ENCODE measurements around the gene ST8SIA3.

ST8SIA3 gene, protein sequence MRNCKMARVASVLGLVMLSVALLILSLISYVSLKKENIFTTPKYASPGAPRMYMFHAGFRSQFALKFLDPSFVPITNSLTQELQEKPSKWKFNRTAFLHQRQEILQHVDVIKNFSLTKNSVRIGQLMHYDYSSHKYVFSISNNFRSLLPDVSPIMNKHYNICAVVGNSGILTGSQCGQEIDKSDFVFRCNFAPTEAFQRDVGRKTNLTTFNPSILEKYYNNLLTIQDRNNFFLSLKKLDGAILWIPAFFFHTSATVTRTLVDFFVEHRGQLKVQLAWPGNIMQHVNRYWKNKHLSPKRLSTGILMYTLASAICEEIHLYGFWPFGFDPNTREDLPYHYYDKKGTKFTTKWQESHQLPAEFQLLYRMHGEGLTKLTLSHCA

DNA sequence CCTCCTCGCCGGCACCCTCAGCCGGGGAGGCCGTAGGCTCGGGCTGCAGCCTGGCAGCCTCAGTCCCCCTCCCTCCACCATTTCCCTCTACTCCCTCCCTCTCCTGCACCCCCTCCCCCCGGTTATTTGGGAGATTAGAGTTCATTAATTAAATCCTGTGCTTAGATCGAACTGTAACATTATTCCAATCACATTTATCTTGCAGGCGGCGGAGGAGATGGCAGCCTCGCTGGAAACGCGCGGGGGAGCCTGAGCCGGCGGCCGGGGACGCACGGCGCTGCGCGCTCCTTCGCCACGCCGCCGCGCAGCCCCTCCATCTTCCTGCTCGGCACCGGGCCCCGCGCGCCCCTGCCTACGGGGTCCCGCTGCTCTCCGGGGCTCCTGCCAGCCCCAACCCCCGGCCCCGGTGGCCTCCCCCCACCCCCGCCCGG, at the start of gene ST8SIA3:
Gene ST8SIA3, plus strand, starts transcription at position 287 of the 431 bp plus-strand sequence. CDS start 290 bp downstream, outside the sequence.
- peaks cover 2 to 43% of the 10 kb centered on the region in 2 donors for H3K27me3 ChIP-seq
- TF ChIP-seq, protein P1, sequence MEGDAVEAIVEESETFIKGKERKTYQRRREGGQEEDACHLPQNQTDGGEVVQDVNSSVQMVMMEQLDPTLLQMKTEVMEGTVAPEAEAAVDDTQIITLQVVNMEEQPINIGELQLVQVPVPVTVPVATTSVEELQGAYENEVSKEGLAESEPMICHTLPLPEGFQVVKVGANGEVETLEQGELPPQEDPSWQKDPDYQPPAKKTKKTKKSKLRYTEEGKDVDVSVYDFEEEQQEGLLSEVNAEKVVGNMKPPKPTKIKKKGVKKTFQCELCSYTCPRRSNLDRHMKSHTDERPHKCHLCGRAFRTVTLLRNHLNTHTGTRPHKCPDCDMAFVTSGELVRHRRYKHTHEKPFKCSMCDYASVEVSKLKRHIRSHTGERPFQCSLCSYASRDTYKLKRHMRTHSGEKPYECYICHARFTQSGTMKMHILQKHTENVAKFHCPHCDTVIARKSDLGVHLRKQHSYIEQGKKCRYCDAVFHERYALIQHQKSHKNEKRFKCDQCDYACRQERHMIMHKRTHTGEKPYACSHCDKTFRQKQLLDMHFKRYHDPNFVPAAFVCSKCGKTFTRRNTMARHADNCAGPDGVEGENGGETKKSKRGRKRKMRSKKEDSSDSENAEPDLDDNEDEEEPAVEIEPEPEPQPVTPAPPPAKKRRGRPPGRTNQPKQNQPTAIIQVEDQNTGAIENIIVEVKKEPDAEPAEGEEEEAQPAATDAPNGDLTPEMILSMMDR (IDR thresholded peaks at IDR 0.05): no peak
- H3K36me3 ChIP-seq: no peaks in the 10 kb centered on the region
- no peaks in the 10 kb centered on the region for H3K9me3 ChIP-seq
- no peak for DNase-seq
- no peak within 1 kb of the TSS for H3K4me3 ChIP-seq
- no peak within 1 kb of the TSS for H3K27ac ChIP-seq
- intact Hi-C loops (cut with DNase I; ENCODE audit: low total_unique reads): no loop called here
- H3K4me1 ChIP-seq: peaks cover 0 to 7% (median 0%) of the 10 kb centered on the region in 4 donors

DNA sequence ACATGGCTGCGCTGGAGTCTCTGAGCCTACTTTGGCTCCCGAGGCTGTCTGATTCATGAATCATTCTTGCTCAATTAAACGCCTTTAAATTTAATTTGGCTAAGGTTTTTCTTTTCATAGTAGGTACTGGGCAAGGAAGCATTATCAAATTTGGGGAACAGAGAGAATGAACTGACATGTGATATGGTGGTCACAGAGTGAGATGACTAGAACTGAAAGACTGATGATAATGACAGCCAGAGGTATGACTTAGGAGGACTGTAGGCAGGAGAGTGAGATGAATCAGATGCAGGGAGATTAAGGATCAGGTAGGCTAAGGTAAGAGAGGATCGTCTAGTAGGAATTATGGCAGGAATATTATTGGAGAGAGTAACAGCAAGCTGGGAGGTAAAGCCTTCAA, 40.9 kb upstream of the ST8SIA3 start:
- H3K9me3 ChIP-seq: no peaks in the 10 kb centered on the region
- H3K27me3 ChIP-seq: no peaks in the 10 kb centered on the region
- no peaks in the 10 kb centered on the region for H3K36me3 ChIP-seq
- no peaks in the 10 kb centered on the region for H3K4me1 ChIP-seq
- no peak for DNase-seq
- TF ChIP-seq, protein P1 (IDR thresholded peaks at IDR 0.05): no peak
- H3K4me3 ChIP-seq: no peak overlapping the region
- intact Hi-C loops (cut with DNase I; ENCODE audit: low total_unique reads): no loop called here
- H3K27ac ChIP-seq: no peak overlapping the region

DNA sequence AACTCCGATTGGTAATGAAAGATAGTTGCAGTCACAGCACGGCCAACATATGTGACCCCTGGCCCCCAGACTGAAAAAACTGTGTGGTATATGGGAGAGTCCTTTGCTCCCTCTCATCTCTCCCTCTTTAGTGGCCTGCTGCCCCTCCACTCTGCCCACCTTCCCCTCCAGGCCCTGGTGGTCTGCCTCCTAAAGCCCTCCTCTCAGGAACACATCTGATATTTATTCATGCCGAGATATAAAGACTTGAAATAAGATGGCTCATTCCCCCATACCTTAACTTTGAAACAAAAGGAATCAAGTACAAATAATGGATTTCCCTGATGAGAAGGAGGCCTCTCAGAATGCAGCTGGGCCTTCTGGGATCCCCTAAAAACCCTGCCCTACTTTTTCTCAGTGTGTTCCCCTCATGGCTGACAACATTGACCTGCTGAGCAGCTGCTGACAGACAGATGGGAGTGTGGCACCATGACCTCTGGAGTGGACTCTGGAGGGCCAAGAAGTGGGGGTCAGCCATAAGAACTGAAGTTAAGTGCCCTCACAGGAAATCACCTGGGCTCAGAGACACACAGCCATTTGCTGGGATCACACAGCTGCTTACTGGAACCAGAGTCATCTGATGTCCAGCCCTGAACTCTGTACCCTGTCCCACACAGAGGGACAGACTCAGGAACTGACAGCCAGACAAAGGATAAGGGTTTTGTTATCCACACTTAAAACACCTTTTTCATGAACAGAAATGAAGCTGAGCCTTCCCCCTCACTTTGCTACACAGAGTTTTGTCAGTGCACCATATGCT, 39.8 kb upstream of the ST8SIA3 start:
- Histone ChIP-seq H3K4me3 (no peak overlapping the region), H3K36me3 (no peaks in the 10 kb centered on the region), H3K27me3 (no peaks in the 10 kb centered on the region), H3K4me1 (no peaks in the 10 kb centered on the region), H3K27ac (no peak overlapping the region), H3K9me3 (no peaks in the 10 kb centered on the region)
- TF ChIP-seq, protein P1 (IDR thresholded peaks at IDR 0.05): no peak
- no peak for DNase-seq
- intact Hi-C loops (cut with DNase I; ENCODE audit: low total_unique reads): no loop called here

DNA sequence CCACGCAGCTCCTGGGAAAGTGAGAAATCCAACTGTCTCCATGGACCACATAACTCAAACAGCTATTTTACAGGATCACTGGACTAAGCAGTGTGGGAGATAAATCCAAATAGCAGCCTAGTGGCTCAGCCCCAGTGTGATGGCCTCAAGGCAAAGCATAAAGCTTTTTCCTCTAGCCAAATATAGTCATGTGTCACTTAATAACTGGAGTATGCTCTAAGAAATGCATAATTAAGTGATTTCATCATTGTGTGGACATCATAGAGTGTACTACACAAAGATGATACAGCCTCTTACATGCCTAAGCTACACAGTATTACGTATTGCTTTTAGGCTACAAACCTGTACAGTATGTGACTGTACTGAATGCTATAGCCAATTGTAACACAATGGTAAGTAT, 31.8 kb upstream of the ST8SIA3 start:
- Histone ChIP-seq H3K27ac (no peak overlapping the region), H3K36me3 (no peaks in the 10 kb centered on the region), H3K27me3 (no peaks in the 10 kb centered on the region), H3K4me3 (no peak overlapping the region), H3K9me3 (no peaks in the 10 kb centered on the region), H3K4me1 (no peaks in the 10 kb centered on the region)
- TF ChIP-seq, protein P1 (IDR thresholded peaks at IDR 0.05): no peak
- intact Hi-C loops (cut with DNase I; ENCODE audit: low total_unique reads): no loop called here
- DNase-seq: no peak

DNA sequence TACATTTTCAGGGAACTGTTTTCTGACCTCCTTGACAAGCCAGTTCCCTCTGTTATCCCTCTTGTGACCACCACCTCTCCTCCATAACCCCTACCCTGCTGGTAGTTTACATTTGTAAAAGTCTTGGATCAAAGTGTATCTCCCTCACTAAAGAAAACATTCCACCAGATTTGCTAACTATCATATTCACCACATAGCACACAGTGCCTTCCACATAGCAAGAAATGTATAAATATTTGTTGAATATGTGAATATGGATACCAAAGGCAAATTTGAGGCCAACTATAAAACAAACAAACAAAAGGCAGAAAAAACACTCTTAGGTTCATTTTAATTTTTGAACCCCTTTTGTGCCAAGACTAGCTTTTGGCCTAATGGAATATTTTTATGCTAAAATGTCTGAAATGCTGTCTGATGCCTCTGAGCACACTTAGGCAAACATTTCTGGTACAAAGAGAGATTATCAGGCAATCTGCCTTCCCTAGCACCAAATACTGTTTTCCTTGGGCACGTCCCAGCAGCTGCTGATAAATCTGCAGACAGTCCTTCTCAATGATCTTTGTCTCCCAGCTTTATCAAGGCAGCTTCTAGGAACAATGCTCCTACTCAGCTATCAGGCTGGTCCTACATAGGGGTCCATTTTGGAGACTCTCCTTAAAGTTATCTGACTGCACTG, 26.7 kb upstream of the ST8SIA3 start:
- Histone ChIP-seq H3K9me3 (no peaks in the 10 kb centered on the region), H3K27me3 (no peaks in the 10 kb centered on the region), H3K4me1 (no peaks in the 10 kb centered on the region), H3K27ac (no peak overlapping the region), H3K4me3 (no peak overlapping the region), H3K36me3 (no peaks in the 10 kb centered on the region)
- DNase-seq: no peak
- TF ChIP-seq, protein P1 (IDR thresholded peaks at IDR 0.05): no peak
- intact Hi-C loops (cut with DNase I; ENCODE audit: low total_unique reads): no loop called here
